CD14-positive monocyte (primary cell): ENCODE results near the gene LRP1B. TPM values are rescaled to one million over a fixed set of nuclear protein-coding genes. Genes with fewer than 3 reads are reported as not detected.

Experiments
- DNase-seq, 3 donors: peaks; one replicate each; pipeline ENCODE4 v3.0.0-alpha.2; 2011 to 2022
- H2AFZ ChIP-seq: 2 replicates; pipeline ENCODE4 v1.6.0; 2012; ENCODE audit warnings: mild to moderate bottlenecking, low read depth, low read length, inconsistent platforms; ENCODE audit not compliant: insufficient read depth, poor library complexity, severe bottlenecking
- H3K27ac ChIP-seq, 2 donors: 1 replicate in 1 of 2; 2 replicates in 1 of 2; pipeline ENCODE4 v1.5.1; 2012 to 2013; ENCODE audit warnings: low read length in 2 of 2, control low read depth in 1 of 2, inconsistent platforms in 1 of 2, low read depth in 1 of 2, mild to moderate bottlenecking in 1 of 2
- H3K27me3 ChIP-seq, 2 donors: one replicate each; pipeline versions ENCODE4 v1.6.0 to v1.6.1; 2011 to 2013; ENCODE audit warnings: low read length in 2 of 2; ENCODE audit not compliant: control insufficient read depth in 2 of 2, insufficient read depth in 2 of 2
- H3K36me3 ChIP-seq, 2 donors: replicated peaks in 1 of 2; 1 replicate in 1 of 2; 2 replicates in 1 of 2; pipeline versions ENCODE4 v1.5.1 to v1.6.1; 2012 to 2013; ENCODE audit warnings: low read length in 2 of 2, control low read depth in 1 of 2, inconsistent platforms in 1 of 2, mild to moderate bottlenecking in 1 of 2; ENCODE audit not compliant: insufficient read depth in 2 of 2, control insufficient read depth in 1 of 2
- H3K4me1 ChIP-seq, 2 donors: 1 replicate in 1 of 2; 2 replicates in 1 of 2; pipeline versions ENCODE4 v1.5.1 to v1.6.1; 2012 to 2013; ENCODE audit warnings: low read length in 2 of 2, control low read depth in 1 of 2, inconsistent platforms in 1 of 2, mild to moderate bottlenecking in 1 of 2, moderate library complexity in 1 of 2; ENCODE audit not compliant: insufficient read depth in 2 of 2, control insufficient read depth in 1 of 2
- H3K4me2 ChIP-seq: replicated peaks from 2 replicates; pipeline ENCODE3; 2012; ENCODE audit warnings: low read length, moderate library complexity, mild to moderate bottlenecking; ENCODE audit not compliant: poor library complexity, severe bottlenecking; ENCODE audit errors: extremely low read depth
- H3K4me3 ChIP-seq, 3 experiments: fragments of 200-600 bp in 1 of 3; sonication (generic) in 1 of 3; replicated peaks in 1 of 3; 1 replicate in 2 of 3; 2 replicates in 1 of 3; pipeline ENCODE4 v1.5.1; 2011 to 2013; ENCODE audit warnings: low read length in 3 of 3, mild to moderate bottlenecking in 3 of 3, control low read depth in 2 of 3, low read depth in 2 of 3, inconsistent platforms in 1 of 3, moderate library complexity in 1 of 3
- H3K79me2 ChIP-seq: 2 replicates; pipeline ENCODE4 v1.6.0; 2012; ENCODE audit warnings: mild to moderate bottlenecking, control low read depth, inconsistent platforms, low read length, moderate library complexity; ENCODE audit not compliant: insufficient read depth
- H3K9ac ChIP-seq: 2 replicates; pipeline ENCODE4 v1.6.0; 2017; ENCODE audit warnings: low read length, mild to moderate bottlenecking; ENCODE audit not compliant: insufficient read depth, poor library complexity, severe bottlenecking
- H3K9me3 ChIP-seq, 2 donors: replicated peaks in 1 of 2; 1 replicate in 1 of 2; 2 replicates in 1 of 2; pipeline versions ENCODE4 v1.5.1 to v1.6.1; 2012 to 2013; ENCODE audit warnings: low read length in 2 of 2, control low read depth in 1 of 2; ENCODE audit not compliant: control insufficient read depth in 1 of 2, insufficient read depth in 1 of 2
- H4K20me1 ChIP-seq: 2 replicates; pipeline ENCODE4 v1.6.0; 2012; ENCODE audit warnings: mild to moderate bottlenecking, low read length, control low read depth, moderate library complexity; ENCODE audit not compliant: insufficient read depth
- H3K27ac Mint-ChIP-seq, 7 donors: one replicate each; pipeline ENCODE4 v1.8.0; 2020; ENCODE audit warnings: mild to moderate bottlenecking in 7 of 7, mixed read lengths in 7 of 7, moderate library complexity in 6 of 7, inconsistent platforms in 2 of 7
- H3K27me3 Mint-ChIP-seq, 3 donors: one replicate each; pipeline ENCODE4 v1.8.0; 2021 to 2022; ENCODE audit warnings: low read depth in 3 of 3, mild to moderate bottlenecking in 3 of 3, mixed read lengths in 3 of 3, moderate library complexity in 3 of 3, inconsistent platforms in 1 of 3
- H3K36me3 Mint-ChIP-seq, 2 donors: one replicate each; pipeline ENCODE4 v1.8.0; 2020; ENCODE audit warnings: mixed read lengths in 2 of 2, inconsistent platforms in 1 of 2, mild to moderate bottlenecking in 1 of 2
- H3K4me1 Mint-ChIP-seq: one replicate; pipeline ENCODE4 v1.8.0; 2020; ENCODE audit warnings: mild to moderate bottlenecking, mixed read lengths
- H3K4me3 Mint-ChIP-seq, 2 donors: one replicate each; pipeline ENCODE4 v1.8.0; 2020; ENCODE audit warnings: mild to moderate bottlenecking in 2 of 2, mixed read lengths in 2 of 2, moderate library complexity in 1 of 2
- H3K9me3 Mint-ChIP-seq, 7 donors: one replicate each; pipeline ENCODE4 v1.8.0; 2020 to 2022; ENCODE audit warnings: mixed read lengths in 7 of 7, mild to moderate bottlenecking in 6 of 7, moderate library complexity in 6 of 7, inconsistent platforms in 2 of 7
- CTCF ChIP-seq: fragments of 200-600 bp; IDR thresholded peaks from one replicate; pipeline ENCODE4 v1.8.0; 2022; ENCODE audit warnings: antibody characterized with exemption, mild to moderate bottlenecking
- WGBS: methylation state at CpG from one replicate; pipeline ENCODE4 v1.1.5; 2013; ENCODE audit warnings: missing lambda C conversion rate; ENCODE audit not compliant: insufficient coverage; 5-methylcytosine and 5-hydroxymethylcytosine counted together
- intact Hi-C, 2 donors: fragments of 100-400 bp; cut with micrococcal nuclease; formaldehyde crosslinking; loops; one replicate each; pipeline versions ENCODE4 v1.15.0 to v1.15.1; 2023
- polyA plus RNA-seq, 3 donors: library from polyadenylated mRNA; depleted of rRNA in 1 of 3; unstranded in 2 of 3; stranded (reverse) in 1 of 3; fragments of 300-500 nt in 2 of 3; fragments of >200 nt in 1 of 3; fragmentation: Illumina TruSeq in 2 of 3; gene quantifications; 1 replicate in 2 of 3; 2 replicates in 1 of 3; pipeline ENCODE4 v1.2.3, GENCODE V29; 2012 to 2021

LRP1B gene
- polyA plus RNA-seq, 3 donors = not detected

GRCh38 chr2:141519906-141520305 lies 610.9 kb downstream of the LRP1B start:
- WGBS = no CpG with 5 or more reads among the region's 2 CpGs
- no peaks in the 10 kb centered on the region for H3K27me3 Mint-ChIP-seq
- no peak overlapping the region for H3K4me3 ChIP-seq
- peaks cover 0 to 2% (median 0%) of the 10 kb centered on the region in 7 donors for H3K9me3 Mint-ChIP-seq
- no peak for DNase-seq
- H3K9me3 ChIP-seq = no peaks in the 10 kb centered on the region
- H4K20me1 ChIP-seq = no peaks in the 10 kb centered on the region
- no peak overlapping the region for H3K27ac ChIP-seq
- no peaks in the 10 kb centered on the region for H3K4me1 Mint-ChIP-seq
- no peaks in the 10 kb centered on the region for H3K79me2 ChIP-seq
- no peaks in the 10 kb centered on the region for H3K27me3 ChIP-seq
- no peak overlapping the region for H2AFZ ChIP-seq
- intact Hi-C loops = no loop called here
- no peaks in the 10 kb centered on the region for H3K36me3 ChIP-seq
- H3K27ac Mint-ChIP-seq = no peak overlapping the region
- no peak for TF ChIP-seq CTCF
- H3K4me2 ChIP-seq = no peak overlapping the region
- no peak overlapping the region for H3K4me3 Mint-ChIP-seq
- H3K36me3 Mint-ChIP-seq = no peaks in the 10 kb centered on the region
- no peaks in the 10 kb centered on the region for H3K4me1 ChIP-seq
- H3K9ac ChIP-seq = no peak overlapping the region

GRCh38 chr2:141517852-141518421 lies 612.9 kb downstream of the LRP1B start:
- Histone ChIP-seq H3K4me3 (no peak overlapping the region), H3K9me3 (no peaks in the 10 kb centered on the region), H3K9ac (no peak overlapping the region), H3K4me1 (no peaks in the 10 kb centered on the region), H3K4me2 (no peak overlapping the region), H3K27ac (no peak overlapping the region), H3K79me2 (no peaks in the 10 kb centered on the region), H4K20me1 (no peaks in the 10 kb centered on the region), H3K36me3 (no peaks in the 10 kb centered on the region), H2AFZ (no peak overlapping the region), H3K27me3 (no peaks in the 10 kb centered on the region)
- Mint-ChIP-seq H3K27ac (no peak overlapping the region), H3K36me3 (no peaks in the 10 kb centered on the region), H3K27me3 (no peaks in the 10 kb centered on the region), H3K9me3 (peaks cover 0 to 3% (median 0%) of the 10 kb centered on the region in 7 donors), H3K4me1 (no peaks in the 10 kb centered on the region), H3K4me3 (no peak overlapping the region)
- WGBS = 100% methylated on average over 1 of the region's 2 CpGs
- intact Hi-C loops = no loop called here
- no peak for DNase-seq
- TF ChIP-seq CTCF = no peak
